Epithelial cell of proximal tubule (primary cell): Measurements from ENCODE around the gene HEXIM1. TPM values are rescaled to one million over a fixed set of nuclear protein-coding genes. Genes with fewer than 3 reads are reported as not detected.

Source experiments
- DNase-seq: peaks from one replicate; pipeline ENCODE4 v3.0.0-alpha.2; 2011; ENCODE audit warnings: low read depth
- H3K4me3 ChIP-seq: 2 replicates; pipeline ENCODE4 v1.5.1; 2011; ENCODE audit warnings: low read depth, mild to moderate bottlenecking, low read length
- CTCF ChIP-seq: conservative IDR thresholded peaks from 2 replicates; pipeline ENCODE4 v1.5.1; 2012; ENCODE audit warnings: low read depth, mild to moderate bottlenecking, low read length
- total RNA-seq: library from RNA; depleted of rRNA; stranded (reverse); fragments of >200 nt; gene quantifications from 2 replicates; pipeline ENCODE4 v1.2.3, GENCODE V29; 2015

The HEXIM1 gene
- total RNA-seq, 1 donor from 2014 or later: 11.0 TPM

GRCh38 chr17:45117848-45118646 is 30.2 kb upstream of the HEXIM1 start:
- H3K4me3 ChIP-seq: no peak overlapping the region
- no peak for DNase-seq
- TF ChIP-seq CTCF: no peak

- no peak for TF ChIP-seq CTCF
- no peak for DNase-seq
- H3K4me3 ChIP-seq: no peak overlapping the region
Measured at GRCh38 chr17:45118691-45119090, 29.6 kb upstream of the HEXIM1 start.

GRCh38 chr17:45119964-45120363 is 28.3 kb upstream of the HEXIM1 start:
- no peak overlapping the region for H3K4me3 ChIP-seq
- no peak for TF ChIP-seq CTCF
- DNase-seq: no peak

GRCh38 chr17:45120558-45120957 is 27.7 kb upstream of the HEXIM1 start:
- no peak for DNase-seq
- no peak overlapping the region for H3K4me3 ChIP-seq
- no peak for TF ChIP-seq CTCF

- DNase-seq: no peak
- H3K4me3 ChIP-seq: no peak overlapping the region
- no peak for TF ChIP-seq CTCF
Measured at GRCh38 chr17:45121055-45121454, 27.2 kb upstream of the HEXIM1 start.

- no peak overlapping the region for H3K4me3 ChIP-seq
- no peak for TF ChIP-seq CTCF
- DNase-seq: no peak
Measured at GRCh38 chr17:45123076-45123770, 25.1 kb upstream of the HEXIM1 start.
